ENCODE results near the gene GPER1.

Gene GPER1

GRCh38 chr7:1057416-1058291 is 30.3 kb upstream of the GPER1 start:
- no peak for DNase-seq
- no peak for TF ChIP-seq POLR2A (IDR thresholded peaks at IDR 0.05; ENCODE audit: low read length)
- TF ChIP-seq GATA1 (IDR thresholded peaks at IDR 0.05; ENCODE audit: low read depth, low read length) = no peak

- DNase-seq = no peak
- TF ChIP-seq POLR2A (IDR thresholded peaks at IDR 0.05; ENCODE audit: low read length) (no peak), GATA1 (IDR thresholded peaks at IDR 0.05; ENCODE audit: low read depth, low read length) (no peak)
These were observed 29.6 kb upstream of the GPER1 start for GRCh38 chr7:1058311-1058710.

GRCh38 chr7:1058821-1059199 is 29.1 kb upstream of the GPER1 start:
- no peak for TF ChIP-seq POLR2A (IDR thresholded peaks at IDR 0.05; ENCODE audit: low read length)
- no peak for TF ChIP-seq GATA1 (IDR thresholded peaks at IDR 0.05; ENCODE audit: low read depth, low read length)
- peak; percentile 27 to 38 for DNase-seq

DNA sequence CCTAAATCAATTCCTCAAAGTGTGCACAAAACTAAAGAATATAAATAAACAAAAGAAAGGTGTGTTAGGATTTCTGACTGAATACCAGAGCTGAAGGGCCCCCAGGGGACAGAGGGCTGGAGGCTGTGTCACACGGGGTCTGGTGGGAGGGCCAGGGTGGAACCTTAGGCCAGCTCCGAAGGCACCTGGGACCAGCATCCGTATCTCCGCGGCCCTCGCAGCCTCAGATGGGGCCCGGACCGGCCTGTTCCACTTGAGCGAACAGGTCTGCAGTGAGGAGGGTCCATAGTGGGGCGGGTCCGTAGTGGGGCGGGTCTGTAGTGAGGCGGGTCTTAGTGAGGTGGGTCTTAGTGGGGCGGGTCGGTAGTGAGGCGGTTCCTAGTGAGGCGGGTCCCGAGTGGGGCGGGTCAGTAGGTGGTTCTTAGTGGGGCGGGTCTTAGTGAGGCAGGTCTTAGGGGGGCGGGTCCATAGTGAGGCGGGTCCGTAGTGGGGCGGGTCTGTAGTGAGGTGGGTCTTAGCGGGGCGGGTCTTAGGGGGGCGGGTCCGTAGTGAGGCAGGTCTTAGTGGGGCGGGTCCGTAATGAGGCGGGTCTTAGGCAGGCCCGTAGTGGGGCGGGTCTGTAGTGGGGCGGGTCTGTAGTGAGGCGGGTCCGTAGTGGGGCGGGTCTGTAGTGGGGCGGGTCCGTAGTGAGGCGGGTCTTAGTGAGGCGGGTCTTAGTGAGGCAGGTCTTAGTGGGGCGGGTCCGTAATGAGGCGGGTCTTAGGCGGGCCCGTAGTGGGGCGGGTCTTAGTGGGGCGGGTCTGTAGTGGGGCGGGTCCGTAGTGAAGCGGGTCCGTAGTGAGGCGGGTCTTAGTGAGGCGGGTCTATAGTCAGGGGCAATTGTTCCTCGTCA is 28.5 kb upstream of the GPER1 start:
- TF ChIP-seq POLR2A (IDR thresholded peaks at IDR 0.05; ENCODE audit: low read length) (no peak), GATA1 (IDR thresholded peaks at IDR 0.05; ENCODE audit: low read depth, low read length) (no peak)
- peak; percentile 75 to 81 for DNase-seq

DNA sequence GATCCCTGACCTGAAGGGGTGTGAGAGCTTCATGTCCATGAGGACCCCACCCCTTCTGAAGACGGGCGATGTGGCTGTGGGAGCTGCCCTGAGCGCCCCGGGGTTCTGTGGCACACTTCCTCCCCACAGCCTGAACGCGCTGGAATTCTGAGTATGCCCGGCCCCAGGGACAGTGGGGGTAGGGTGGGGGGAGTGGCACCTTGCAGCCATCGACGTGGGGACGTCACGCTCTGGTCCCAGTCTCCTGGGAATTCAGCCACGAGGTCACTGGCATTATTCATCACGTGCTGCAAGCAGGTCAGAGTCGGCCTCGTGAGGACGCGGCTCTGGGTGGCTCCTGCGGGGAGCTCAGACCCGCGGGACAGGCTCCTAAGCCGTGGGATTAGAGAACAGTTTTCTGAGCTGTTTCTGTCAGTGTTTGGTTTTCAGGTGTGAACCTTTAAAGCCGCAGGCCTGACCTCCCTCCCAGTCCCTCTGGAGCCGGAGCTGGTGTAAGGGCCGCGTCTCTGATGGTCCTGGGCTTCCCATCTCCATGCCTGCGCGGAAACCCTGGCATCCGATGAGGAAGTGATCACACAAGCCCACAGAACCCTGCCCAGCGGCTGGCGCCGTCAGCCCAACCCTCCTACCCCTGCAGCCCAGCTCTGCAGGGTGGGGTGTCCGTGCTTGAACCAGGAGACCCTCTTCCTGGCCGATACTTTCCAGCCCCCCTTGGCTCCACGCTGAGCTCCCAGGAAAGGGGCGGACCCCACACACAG is 27.4 kb upstream of the GPER1 start:
- TF ChIP-seq POLR2A (IDR thresholded peaks at IDR 0.05; ENCODE audit: low read length) (no peak), GATA1 (IDR thresholded peaks at IDR 0.05; ENCODE audit: low read depth, low read length) (no peak)
- DNase-seq = peak in 1 of 2 experiments; percentile 28

DNA sequence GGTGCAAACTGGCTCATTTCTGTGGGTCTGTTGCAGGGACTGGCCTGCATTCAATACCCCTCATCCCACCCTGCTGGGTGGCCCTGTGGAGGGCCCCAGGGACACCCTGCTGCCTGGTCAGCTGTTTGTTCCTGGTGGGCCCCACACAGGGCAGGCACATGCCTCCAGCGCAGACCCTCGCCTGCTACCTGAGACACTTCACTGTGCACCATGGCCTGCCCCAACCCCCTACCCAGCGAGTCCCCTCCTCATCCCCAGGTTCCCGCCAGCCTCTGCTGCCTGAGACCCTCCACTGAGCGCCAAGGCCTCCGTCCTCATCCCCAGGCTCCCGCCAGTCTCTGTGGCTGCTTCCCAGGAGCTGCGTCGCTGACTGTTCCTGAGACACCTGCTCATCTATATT is 26.7 kb upstream of the GPER1 start:
- DNase-seq = no peak
- no peak for TF ChIP-seq GATA1 (IDR thresholded peaks at IDR 0.05; ENCODE audit: low read depth, low read length)
- no peak for TF ChIP-seq POLR2A (IDR thresholded peaks at IDR 0.05; ENCODE audit: low read length)

DNA sequence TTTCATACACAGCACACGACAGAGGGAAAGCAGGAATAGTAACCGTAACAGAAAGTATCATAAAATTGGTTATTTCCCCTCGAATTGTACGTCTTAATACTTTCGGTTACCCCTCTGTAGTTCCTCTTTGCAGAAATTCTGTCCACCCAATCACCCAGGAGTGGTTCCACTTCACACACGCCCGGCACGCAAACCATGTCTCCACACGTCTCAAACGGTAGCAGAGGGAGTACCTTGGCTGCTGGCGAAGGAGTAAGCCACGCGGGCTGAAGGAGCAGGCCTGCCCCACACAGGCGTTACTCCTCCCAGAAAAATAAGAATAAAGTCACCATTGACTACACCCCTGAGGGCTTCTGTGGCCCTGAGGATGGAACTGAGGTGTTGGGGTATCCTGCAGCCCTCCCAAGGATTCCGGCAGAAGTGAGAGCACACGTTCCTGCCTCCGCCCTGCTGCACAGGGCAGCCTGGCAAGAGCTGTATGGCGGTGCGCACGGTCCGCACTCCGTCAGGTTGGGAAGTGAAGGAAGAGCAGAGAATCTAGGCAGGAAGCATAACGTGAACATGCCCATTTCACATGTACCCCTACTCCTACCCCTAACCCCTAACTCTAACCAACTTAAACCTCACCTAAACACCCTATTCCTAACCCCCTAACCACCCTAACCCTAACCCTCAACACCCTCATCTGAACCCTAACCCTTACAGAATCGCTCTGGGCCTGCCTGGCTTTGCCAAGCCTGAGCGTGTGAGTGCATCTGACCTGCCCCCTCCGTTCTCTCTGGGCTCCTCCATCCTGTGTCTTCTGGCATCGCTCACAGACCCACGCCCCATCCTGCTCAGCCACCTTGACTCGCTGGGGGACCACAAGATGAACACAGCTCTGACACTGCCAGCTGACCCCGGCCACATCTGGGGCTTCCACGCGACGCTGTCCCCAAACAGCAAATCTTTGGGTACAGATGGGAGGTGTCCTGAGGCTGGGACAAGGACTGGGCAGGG is 25.3 kb upstream of the GPER1 start:
- TF ChIP-seq GATA1 (IDR thresholded peaks at IDR 0.05; ENCODE audit: low read depth, low read length) (no peak), POLR2A (IDR thresholded peaks at IDR 0.05; ENCODE audit: low read length) (no peak)
- DNase-seq = no peak

DNA sequence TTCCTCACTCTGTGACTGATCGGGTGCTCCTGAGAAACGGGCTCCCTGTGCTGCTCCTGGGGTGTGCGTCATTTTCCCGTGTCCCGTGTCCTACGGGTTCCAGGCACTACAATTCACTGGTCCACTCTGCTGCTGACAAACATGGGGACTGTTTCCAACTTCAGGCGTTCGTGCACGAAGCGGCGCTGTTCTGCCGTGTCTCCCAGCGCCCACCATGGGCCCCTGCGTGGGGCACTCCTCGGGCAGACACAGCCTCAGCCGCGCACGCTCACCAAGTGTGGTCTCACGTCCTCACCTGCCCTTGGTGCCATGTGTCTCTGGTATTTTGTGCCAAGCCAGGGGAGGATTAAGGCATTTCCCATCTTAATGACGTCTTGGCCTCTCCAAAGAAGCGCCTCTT is 24.6 kb upstream of the GPER1 start:
- TF ChIP-seq POLR2A (IDR thresholded peaks at IDR 0.05; ENCODE audit: low read length) (no peak), GATA1 (IDR thresholded peaks at IDR 0.05; ENCODE audit: low read depth, low read length) (no peak)
- no peak for DNase-seq

DNA sequence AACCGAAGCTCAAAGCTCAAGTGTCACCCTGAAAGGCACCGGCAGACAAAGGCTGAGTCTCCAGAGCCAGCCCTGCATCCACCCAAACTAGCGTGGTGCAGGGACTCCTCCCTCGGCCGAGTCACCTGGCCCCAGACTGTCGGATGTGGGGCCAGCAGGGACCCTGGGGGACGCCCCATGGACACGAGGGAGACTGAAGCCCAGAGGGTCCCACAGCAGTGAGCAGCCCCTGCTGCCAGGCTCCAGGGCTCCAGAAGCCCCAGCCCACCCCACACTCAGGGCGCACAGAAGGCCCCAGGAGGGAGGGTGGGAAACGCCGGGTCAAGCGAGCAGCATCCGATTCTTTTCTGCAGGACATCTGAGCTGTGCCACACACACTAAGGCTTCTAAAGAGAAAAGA is 23.3 kb upstream of the GPER1 start:
- TF ChIP-seq GATA1 (IDR thresholded peaks at IDR 0.05; ENCODE audit: low read depth, low read length) = no peak
- TF ChIP-seq POLR2A (IDR thresholded peaks at IDR 0.05; ENCODE audit: low read length) = no peak
- no peak for DNase-seq

DNA sequence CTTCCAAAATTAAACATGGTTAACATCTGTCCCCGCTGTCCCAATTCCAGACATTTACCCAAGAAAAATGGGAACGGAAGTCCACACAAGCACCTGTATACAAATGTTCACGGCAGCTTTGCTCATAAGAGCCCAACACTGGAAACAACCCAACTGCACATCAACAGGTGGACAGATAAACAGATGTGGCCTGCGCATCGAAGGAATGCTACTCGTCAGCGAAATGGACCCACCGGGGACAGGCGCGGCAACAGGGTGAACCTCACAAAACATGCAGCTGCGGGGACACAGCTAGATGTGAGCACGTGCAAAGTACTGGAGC is 22.7 kb upstream of the GPER1 start:
- TF ChIP-seq GATA1 (IDR thresholded peaks at IDR 0.05; ENCODE audit: low read depth, low read length) = no peak
- no peak for TF ChIP-seq POLR2A (IDR thresholded peaks at IDR 0.05; ENCODE audit: low read length)
- no peak for DNase-seq

DNA sequence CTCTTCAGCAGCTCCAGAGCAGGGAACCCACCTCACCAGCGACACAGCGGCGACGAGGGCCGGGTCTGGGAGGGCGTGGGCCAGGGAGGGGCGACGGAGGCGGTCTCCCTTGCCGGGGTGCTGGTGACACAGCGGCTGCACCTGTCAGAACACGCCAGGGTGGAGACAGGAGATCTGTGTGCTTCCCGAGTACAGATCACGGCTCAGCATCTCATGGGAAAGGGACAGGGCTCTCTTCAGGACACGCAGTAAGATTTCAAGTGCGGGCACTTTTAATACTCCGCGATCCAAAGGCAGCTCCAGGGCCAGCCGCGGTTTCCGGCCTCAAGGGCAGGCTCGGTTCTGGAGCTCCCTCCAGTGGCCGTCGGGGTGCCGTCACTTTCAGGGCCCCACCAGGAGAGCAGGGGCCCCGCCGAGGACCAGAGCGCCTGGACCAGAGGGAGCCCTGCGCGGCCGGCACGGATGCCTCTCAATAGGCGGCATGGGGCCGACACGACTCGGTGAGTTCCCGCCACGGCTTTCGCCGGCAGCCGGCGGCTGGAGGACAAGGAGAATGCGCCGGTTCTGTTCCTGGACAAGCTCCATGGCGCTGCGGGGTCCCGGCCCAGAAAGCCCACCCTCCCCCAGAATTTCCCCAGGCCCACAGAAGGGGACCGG is 22.2 kb upstream of the GPER1 start:
- peak; percentile 84 to 91 for DNase-seq

DNA sequence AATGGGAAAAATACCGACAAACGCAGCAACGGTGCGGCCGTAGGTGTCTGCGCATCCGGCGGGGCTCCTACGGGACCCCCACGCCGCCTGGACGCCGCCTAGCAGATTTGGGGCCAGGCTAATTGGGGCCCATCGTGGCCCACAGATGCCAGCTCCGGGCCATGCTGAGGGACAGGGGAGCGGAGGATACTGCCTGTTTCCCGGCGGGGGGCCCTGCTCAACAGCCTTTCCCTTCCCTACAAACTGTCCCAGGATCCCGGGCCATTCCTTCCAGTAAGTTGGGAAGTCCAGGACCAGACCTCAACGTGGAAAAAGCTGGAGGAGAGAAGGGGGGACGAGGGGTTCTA is 21.7 kb upstream of the GPER1 start:
- DNase-seq = no peak
- TF ChIP-seq POLR2A (IDR thresholded peaks at IDR 0.05; ENCODE audit: low read length) (no peak), GATA1 (IDR thresholded peaks at IDR 0.05; ENCODE audit: low read depth, low read length) (no peak)

More for the DNA sequence above, 22.2 kb upstream of the GPER1 start:
- TF ChIP-seq POLR2A (IDR thresholded peaks at IDR 0.05; ENCODE audit: low read length) = no peak
- TF ChIP-seq GATA1 (IDR thresholded peaks at IDR 0.05; ENCODE audit: low read depth, low read length) = no peak

Measured in erythroblast (primary cell).